Measurements from ENCODE around the gene PDSS2. TPM values are rescaled to one million over a fixed set of nuclear protein-coding genes. Genes with fewer than 3 reads are reported as not detected.

PDSS2 gene
- total and polyA plus RNA-seq, 9 of the 15 experiments (the other 6 are each of a cell fraction or from before 2014, with no cell fraction given), result 5.8 to 21.1 (median 12.0) TPM

DNA sequence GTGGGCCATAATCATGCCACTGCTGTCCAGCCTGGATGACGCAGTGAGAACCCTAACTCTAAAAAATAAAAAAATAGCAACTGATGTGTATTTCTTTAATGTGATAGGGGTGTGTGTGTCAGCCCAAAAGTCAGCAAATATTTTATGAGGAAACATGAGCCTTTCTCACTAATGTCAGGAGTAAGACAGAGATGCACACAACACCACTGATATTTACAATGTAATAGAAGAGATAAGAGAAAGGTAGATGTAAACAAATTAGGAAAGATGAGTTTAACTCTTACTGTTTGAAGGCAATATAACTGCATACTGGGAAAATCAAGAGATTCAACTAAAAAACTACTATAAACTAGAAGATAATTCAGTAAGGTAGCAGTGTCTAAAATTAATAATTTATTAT is 244.0 kb downstream of the PDSS2 start:
- POLR2A ChIA-PET, result no interaction called here
- no TSS peak for BruUV-seq (replicated peaks)
- H3K9me3 ChIP-seq (replicated peaks; ENCODE audit: control insufficient read depth, insufficient read depth, low read depth, low read length), result no peaks in the 10 kb centered on the region
- ATAC-seq (no peak), FAIRE-seq (no peak), DNase-seq (ENCODE audit: extremely low read depth in 1 of 4, low spot score in 3 of 4) (no peak)
- TF ChIP-seq CEBPB (tag; IDR thresholded peaks at IDR 0.05) (no peak), RFX5 (IDR thresholded peaks at IDR 0.05; ENCODE audit: low read depth, low read length) (no peak), TRIM28 (IDR thresholded peaks at IDR 0.05) (no peak), MBD2 (IDR thresholded peaks at IDR 0.05; ENCODE audit: borderline replicate concordance, low read depth) (no peak), TEAD4 (IDR thresholded peaks at IDR 0.05; ENCODE audit: low read length) (no peak), TEAD4 (CRISPR knock-in tag; IDR thresholded peaks at IDR 0.05; ENCODE audit: borderline replicate concordance) (no peak), COPS2 (conservative IDR thresholded peaks at IDR 0.05) (no peak), PCBP2 (IDR thresholded peaks at IDR 0.05; ENCODE audit: low read depth, low read length, poor library complexity, severe bottlenecking) (no peak), NEUROD1 (IDR thresholded peaks at IDR 0.05; ENCODE audit: borderline replicate concordance, low read depth, low read length, partially characterized antibody) (no peak), SNIP1 (IDR thresholded peaks at IDR 0.05; ENCODE audit: low read depth) (no peak), ZBTB8A (IDR thresholded peaks at IDR 0.05; ENCODE audit: partially characterized antibody) (no peak), SMARCE1 (IDR thresholded peaks at IDR 0.05) (no peak), RBM39 (optimal IDR thresholded peaks at IDR 0.05; ENCODE audit: low read depth, low read length) (no peak)
- TF ChIP-seq, protein P1, sequence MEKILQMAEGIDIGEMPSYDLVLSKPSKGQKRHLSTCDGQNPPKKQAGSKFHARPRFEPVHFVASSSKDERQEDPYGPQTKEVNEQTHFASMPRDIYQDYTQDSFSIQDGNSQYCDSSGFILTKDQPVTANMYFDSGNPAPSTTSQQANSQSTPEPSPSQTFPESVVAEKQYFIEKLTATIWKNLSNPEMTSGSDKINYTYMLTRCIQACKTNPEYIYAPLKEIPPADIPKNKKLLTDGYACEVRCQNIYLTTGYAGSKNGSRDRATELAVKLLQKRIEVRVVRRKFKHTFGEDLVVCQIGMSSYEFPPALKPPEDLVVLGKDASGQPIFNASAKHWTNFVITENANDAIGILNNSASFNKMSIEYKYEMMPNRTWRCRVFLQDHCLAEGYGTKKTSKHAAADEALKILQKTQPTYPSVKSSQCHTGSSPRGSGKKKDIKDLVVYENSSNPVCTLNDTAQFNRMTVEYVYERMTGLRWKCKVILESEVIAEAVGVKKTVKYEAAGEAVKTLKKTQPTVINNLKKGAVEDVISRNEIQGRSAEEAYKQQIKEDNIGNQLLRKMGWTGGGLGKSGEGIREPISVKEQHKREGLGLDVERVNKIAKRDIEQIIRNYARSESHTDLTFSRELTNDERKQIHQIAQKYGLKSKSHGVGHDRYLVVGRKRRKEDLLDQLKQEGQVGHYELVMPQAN (IDR thresholded peaks at IDR 0.05; ENCODE audit: borderline replicate concordance), result no peak
- TF ChIP-seq, protein P2, sequence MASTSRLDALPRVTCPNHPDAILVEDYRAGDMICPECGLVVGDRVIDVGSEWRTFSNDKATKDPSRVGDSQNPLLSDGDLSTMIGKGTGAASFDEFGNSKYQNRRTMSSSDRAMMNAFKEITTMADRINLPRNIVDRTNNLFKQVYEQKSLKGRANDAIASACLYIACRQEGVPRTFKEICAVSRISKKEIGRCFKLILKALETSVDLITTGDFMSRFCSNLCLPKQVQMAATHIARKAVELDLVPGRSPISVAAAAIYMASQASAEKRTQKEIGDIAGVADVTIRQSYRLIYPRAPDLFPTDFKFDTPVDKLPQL (IDR thresholded peaks at IDR 0.05; ENCODE audit: extremely low read depth, insufficient read length), result no peak
- TF ChIP-seq, protein P3, sequence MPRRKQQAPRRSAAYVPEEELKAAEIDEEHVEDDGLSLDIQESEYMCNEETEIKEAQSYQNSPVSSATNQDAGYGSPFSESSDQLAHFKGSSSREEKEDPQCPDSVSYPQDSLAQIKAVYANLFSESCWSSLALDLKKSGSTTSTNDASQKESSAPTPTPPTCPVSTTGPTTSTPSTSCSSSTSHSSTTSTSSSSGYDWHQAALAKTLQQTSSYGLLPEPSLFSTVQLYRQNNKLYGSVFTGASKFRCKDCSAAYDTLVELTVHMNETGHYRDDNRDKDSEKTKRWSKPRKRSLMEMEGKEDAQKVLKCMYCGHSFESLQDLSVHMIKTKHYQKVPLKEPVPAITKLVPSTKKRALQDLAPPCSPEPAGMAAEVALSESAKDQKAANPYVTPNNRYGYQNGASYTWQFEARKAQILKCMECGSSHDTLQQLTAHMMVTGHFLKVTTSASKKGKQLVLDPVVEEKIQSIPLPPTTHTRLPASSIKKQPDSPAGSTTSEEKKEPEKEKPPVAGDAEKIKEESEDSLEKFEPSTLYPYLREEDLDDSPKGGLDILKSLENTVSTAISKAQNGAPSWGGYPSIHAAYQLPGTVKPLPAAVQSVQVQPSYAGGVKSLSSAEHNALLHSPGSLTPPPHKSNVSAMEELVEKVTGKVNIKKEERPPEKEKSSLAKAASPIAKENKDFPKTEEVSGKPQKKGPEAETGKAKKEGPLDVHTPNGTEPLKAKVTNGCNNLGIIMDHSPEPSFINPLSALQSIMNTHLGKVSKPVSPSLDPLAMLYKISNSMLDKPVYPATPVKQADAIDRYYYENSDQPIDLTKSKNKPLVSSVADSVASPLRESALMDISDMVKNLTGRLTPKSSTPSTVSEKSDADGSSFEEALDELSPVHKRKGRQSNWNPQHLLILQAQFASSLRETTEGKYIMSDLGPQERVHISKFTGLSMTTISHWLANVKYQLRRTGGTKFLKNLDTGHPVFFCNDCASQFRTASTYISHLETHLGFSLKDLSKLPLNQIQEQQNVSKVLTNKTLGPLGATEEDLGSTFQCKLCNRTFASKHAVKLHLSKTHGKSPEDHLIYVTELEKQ (CRISPR knock-in tag; IDR thresholded peaks at IDR 0.05), result no peak
- intact Hi-C loops (cut with micrococcal nuclease), result no loop called here
- H3K79me2 ChIP-seq (ENCODE audit: control insufficient read depth, insufficient read depth, low read length), result no peaks in the 10 kb centered on the region
- no peak overlapping the region for H3K27ac ChIP-seq (ENCODE audit: extremely low read depth, low read depth, low read length)
- CTCF ChIA-PET (ENCODE audit: low intra/inter-chr PET ratio), result no interaction called here
- H3K27me3 ChIP-seq (ENCODE audit: control insufficient read depth in 2 of 2, insufficient read depth in 2 of 2, low read length in 2 of 2), result no peaks in the 10 kb centered on the region
- in situ Hi-C loops (cut with MboI), result no loop called here
- WGBS (ENCODE audit: insufficient coverage, low coverage, missing lambda C conversion rate), result 67% methylated on average over 1 of the region's 1 CpG
- no peak overlapping the region for H3K9ac ChIP-seq (ENCODE audit: insufficient read depth in 1 of 2, low read depth in 2 of 2, low read length in 2 of 2)
- H3K4me3 ChIP-seq, result no peak overlapping the region
- no peaks in the 10 kb centered on the region for H3K4me1 ChIP-seq (replicated peaks in 1 of 2; ENCODE audit: control insufficient read depth in 2 of 2, insufficient read depth in 2 of 2, low read length in 2 of 2)
- H3K36me3 ChIP-seq (ENCODE audit: control insufficient read depth, insufficient read depth, low read length), result no peaks in the 10 kb centered on the region
- H3K9me1 ChIP-seq (ENCODE audit: control insufficient read depth, insufficient read depth, low read length), result no peaks in the 10 kb centered on the region
- H4K20me1 ChIP-seq (replicated peaks; ENCODE audit: control insufficient read depth, insufficient read depth, low read length), result no peaks in the 10 kb centered on the region
- H3K4me2 ChIP-seq (ENCODE audit: insufficient read depth, low read length), result no peak overlapping the region
- no peak overlapping the region for H2AFZ ChIP-seq (ENCODE audit: low read depth, low read length)
